ENCODE data around the gene URM1.

- TF ChIP-seq TAF1 (IDR thresholded peaks at IDR 0.05; ENCODE audit: borderline replicate concordance, insufficient read depth, low read length) = no peak; the same call in 1 of the 2 replicates
- peak; percentile 8 for TF ChIP-seq FOXP2 (optimal IDR thresholded peaks at IDR 0.05; ENCODE audit: borderline replicate concordance, extremely low read depth, extremely low read length, insufficient read depth)
- TF ChIP-seq SIN3A (IDR thresholded peaks at IDR 0.05; ENCODE audit: borderline replicate concordance, insufficient read depth, low read length) = no peak
- TF ChIP-seq, protein P1, sequence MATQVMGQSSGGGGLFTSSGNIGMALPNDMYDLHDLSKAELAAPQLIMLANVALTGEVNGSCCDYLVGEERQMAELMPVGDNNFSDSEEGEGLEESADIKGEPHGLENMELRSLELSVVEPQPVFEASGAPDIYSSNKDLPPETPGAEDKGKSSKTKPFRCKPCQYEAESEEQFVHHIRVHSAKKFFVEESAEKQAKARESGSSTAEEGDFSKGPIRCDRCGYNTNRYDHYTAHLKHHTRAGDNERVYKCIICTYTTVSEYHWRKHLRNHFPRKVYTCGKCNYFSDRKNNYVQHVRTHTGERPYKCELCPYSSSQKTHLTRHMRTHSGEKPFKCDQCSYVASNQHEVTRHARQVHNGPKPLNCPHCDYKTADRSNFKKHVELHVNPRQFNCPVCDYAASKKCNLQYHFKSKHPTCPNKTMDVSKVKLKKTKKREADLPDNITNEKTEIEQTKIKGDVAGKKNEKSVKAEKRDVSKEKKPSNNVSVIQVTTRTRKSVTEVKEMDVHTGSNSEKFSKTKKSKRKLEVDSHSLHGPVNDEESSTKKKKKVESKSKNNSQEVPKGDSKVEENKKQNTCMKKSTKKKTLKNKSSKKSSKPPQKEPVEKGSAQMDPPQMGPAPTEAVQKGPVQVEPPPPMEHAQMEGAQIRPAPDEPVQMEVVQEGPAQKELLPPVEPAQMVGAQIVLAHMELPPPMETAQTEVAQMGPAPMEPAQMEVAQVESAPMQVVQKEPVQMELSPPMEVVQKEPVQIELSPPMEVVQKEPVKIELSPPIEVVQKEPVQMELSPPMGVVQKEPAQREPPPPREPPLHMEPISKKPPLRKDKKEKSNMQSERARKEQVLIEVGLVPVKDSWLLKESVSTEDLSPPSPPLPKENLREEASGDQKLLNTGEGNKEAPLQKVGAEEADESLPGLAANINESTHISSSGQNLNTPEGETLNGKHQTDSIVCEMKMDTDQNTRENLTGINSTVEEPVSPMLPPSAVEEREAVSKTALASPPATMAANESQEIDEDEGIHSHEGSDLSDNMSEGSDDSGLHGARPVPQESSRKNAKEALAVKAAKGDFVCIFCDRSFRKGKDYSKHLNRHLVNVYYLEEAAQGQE (IDR thresholded peaks at IDR 0.05; ENCODE audit: insufficient read depth in 1 of 2, low read depth in 2 of 2, low read length in 2 of 2) = no peak
These were observed 9.1 kb upstream of the URM1 start for GRCh38 chr9:128361986-128362646.

Data from PFSK-1 (cell line).